IPS DF 19.7 (cell line): ENCODE data around the gene MAP2K4.
"Not testable (repeated sequence)": the region's sequence is repeated elsewhere in the genome, so short reads cannot be mapped to it uniquely, and the experiment has no call there.

ENCODE experiments used
- DNase-seq: peaks from one replicate; pipeline ENCODE4 v3.0.0-alpha.2; 2013; ENCODE audit warnings: low read depth, low spot score

The MAP2K4 gene

GRCh38 chr17:12020642-12021622 is at the start of gene MAP2K4:
MAP2K4 (plus strand) TSS chr17:12020877; CDS start chr17:12020887, 10 bp downstream.
- no peak for DNase-seq

GRCh38 chr17:11972741-11973140 is 47.9 kb upstream of the MAP2K4 start:
- not testable (repeated sequence) for DNase-seq

GRCh38 chr17:11979795-11980194 is 40.9 kb upstream of the MAP2K4 start:
- no peak for DNase-seq

DNA sequence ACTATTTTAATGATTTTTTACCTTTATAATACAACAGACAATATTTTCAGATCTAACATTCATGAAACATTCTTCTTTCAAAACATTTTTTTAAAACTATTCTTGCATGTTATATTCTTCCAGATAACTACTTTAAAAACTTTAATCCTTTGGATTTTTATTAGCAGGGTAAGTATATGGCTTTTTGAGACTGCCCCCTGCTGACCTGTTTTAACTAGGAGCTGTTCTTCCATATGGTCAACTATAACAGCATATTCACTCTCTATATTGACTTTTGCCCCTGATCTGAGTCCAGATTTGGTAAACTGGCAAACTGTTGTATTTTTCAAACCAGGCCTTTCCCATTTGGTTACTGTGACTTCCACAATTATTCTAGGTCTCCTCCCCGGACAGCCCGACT is 39.9 kb upstream of the MAP2K4 start:
- DNase-seq = no peak

GRCh38 chr17:11981862-11982261 is 38.8 kb upstream of the MAP2K4 start:
- no peak for DNase-seq

DNA sequence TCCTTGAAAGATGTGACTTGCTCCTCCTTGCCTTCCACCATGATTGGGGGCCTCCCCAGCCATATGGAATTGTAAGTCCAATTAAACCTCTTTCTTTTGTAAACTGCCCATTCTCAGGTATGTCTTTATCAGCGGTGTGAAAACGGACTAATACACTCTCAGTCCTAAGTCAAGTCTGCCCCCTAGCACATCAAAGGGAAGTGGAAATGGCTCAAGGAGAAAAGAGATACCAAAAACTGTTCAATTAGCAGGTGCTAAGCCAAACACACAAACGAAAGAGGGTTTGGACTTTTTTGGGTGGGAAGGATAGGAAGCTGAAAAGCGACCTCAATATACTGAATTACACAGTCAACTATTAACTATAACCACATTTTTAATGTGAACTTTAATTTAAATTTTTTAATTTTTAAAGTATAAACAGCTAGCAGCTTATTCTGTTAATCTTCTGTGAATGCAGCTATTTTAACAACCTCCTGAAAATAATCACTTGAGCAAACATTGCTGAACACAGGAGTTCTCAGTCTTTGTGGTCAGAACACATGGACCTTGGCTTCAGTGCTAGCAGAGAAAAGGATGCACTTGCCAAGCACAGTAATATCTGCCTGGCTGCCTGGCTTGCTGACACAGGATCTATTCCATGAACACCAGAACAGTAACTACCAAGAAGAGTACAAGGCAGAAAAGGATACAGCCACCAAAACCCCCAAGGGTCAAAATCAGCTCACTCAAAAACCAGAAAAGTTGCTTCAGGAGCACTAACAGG is 34.3 kb upstream of the MAP2K4 start:
- DNase-seq = no peak

GRCh38 chr17:11986942-11987329 is 33.7 kb upstream of the MAP2K4 start:
- no peak for DNase-seq

DNA sequence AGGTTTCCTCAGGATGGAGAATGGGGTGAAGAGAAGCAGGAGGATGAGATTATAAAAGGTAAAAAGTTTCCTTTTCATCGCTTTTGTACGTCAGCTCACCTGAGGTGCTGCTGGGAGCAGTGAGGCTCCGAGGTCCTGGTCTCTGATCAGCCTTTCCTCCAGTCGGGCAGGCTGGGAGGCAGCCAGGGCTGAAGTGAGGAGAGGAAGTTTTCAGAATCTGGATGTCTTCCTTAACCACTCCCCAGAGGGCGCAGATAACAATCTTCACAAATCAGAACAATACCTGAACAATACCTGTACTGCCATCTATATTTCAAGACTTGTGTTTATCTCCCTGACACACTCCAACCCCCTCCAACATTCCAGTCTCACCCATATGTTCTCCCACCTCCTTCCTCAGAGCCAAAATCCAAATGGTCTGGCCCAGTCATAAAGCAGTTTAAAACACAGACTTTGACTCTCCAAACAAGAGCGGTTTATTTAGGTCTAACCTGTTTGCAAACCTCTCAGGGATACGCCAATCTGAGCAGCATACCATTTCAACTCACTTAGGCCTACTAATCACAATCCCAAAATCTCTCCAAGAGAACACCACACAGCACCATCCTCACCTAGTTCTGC is 30.2 kb upstream of the MAP2K4 start:
- DNase-seq = no peak

- peak; percentile 74 for DNase-seq
Observed at GRCh38 chr17:11991461-11991860, 29.2 kb upstream of the MAP2K4 start.

DNA sequence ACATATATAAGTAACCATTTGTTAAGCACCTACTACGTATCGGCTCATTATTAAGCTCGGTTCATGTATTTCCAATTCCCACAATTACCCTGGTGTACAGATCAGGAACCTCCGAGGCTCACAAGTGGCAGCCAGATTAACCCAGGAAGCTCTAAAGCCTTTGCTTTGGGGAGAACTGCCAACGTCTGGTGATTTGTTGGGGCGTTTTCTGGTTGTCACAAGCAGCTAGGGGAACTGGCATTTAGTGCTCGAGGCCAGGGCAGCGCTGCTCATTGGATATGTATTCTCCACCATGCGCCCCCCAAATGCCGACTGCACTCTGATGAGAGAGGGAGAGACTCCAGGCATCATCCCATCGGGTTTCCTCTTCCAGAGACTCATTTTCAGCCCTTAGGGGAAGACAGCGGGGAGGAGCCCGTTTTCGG is 23.9 kb upstream of the MAP2K4 start:
- no peak for DNase-seq

- no peak for DNase-seq
Observed at GRCh38 chr17:11997147-11997971, 23.3 kb upstream of the MAP2K4 start, which contains the start of gene ZNF18. ZNF18 (minus strand) TSS chr17:11997475; CDS start chr17:11992829, 4,646 bp downstream.

GRCh38 chr17:11997972-11998233 is 22.8 kb upstream of the MAP2K4 start:
- no peak for DNase-seq

- no peak for DNase-seq
Observed at GRCh38 chr17:11999696-12000095, 21.0 kb upstream of the MAP2K4 start.

DNA sequence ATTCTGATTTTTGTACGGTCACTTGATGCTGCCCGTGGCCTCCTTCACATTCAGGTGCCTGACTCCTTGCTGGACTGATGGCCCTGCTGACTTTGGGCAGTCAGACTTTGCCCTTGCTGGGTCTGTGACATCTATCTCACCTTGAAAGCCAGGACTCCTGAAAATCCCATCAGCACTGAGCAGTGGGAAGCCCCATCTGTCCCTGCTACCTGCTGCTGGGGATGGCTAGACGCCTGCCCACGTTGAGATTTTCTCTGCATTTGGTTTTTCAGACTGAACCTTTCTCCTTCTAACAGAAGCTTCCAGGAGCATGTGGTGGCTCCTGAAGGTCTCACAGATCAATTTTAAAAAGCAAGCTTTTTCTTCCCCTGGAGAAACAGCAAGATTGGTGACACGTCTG is 13.2 kb upstream of the MAP2K4 start:
- no peak for DNase-seq

DNA sequence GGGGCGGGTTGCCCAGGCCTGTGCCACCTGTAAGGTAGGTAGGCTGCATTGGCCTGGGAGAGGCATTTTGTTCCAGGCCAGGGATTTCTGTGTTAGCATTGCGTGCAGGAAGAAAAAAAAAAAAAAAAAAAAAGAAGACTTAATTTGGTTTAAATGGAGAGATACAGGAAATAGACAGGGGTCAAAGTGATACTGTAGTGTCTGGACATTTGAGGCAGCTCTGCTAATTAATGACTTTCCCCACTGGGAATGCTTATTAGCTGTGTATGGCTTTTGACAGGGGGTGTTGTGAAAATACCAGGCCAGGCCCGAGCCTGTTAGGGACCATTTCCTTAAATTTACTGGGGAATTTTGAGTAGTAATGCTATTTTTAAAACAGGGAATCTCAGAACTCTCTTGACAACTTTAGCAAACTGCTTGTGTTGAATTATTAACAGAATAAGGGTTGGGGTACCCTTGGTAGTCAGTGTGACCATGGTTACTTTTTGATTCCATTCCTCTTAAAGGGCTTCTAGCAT is 1.0 kb downstream of the MAP2K4 start:
- DNase-seq = no peak

DNA sequence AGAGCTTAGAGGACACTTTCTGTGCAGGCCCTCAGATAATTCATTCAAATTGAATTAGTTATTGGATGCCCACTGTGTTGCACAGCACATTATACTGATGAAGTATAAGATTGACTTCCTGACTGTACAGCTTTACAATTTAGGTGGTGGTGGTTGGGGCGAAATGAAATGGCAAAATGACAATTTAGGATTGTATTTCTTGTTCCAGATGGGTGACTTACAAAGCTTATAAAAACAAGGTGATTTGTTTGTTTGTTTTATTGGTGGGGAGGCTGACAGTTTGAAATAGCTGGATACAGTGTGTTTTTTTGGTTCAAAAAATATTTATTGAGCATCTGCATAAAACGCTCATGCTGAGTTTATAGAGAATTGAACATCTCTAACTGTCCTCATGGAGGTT is 1.6 kb downstream of the MAP2K4 start:
- DNase-seq = no peak

- no peak for DNase-seq
Observed at GRCh38 chr17:12024327-12024726, 3.6 kb downstream of the MAP2K4 start.

- DNase-seq = no peak
Observed at GRCh38 chr17:12027658-12028057, 7.0 kb downstream of the MAP2K4 start.

DNA sequence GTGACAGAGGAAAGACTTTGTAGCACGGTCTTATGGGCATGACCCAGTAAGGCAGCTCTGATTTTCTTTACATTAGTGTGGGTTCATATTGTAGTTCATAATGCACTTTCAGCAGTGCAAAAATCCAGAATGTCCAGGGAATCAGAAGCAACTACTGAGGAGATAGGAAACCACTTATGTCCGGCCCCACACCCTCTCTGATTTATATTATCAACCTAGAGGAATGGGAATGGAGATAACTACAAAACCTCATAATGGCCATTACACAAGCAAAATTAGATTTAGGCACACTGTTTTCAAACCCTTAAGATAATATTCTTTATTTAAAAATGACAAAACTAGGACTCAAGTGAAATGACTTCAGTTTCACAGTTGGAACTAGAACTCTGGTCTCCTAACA is 7.9 kb downstream of the MAP2K4 start:
- no peak for DNase-seq

DNA sequence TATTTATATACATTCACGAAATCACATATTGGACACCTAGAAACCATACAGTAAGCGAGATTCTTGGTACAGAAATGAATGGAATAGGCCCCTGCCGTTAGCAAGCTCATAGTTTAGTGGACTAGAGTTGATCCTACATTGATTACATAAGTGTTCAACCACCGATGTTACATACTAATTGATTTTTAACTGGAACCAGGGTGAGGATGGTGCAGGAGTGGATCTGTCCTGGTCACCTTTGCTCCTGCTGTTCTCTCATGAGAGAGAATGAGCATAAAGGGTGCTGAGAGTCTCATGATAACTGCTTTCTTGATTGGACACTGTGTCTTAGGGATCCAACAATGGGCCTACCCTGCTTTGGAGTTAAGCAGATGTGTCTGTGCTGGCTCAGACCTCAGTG is 13.9 kb downstream of the MAP2K4 start:
- no peak for DNase-seq

DNA sequence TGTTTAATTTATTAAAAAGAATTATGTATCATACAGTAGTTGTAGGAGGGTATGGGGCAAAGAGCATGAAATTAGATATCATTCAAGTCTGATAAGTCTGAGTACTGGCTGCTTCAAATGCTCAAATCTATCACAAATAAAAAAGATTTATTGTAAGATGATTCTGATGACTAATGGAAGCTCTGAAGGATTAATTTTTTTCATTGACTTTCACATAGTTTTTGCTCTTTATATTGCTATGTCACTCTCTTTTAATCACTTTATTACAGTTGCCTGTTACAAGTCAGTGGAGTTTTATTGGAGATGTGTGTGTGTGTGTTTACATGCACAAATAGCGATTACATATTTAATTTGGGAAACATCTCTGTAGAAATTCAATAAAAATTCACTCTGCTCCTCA is 15.0 kb downstream of the MAP2K4 start:
- no peak for DNase-seq
